Measurements from ENCODE around the gene SLITRK3.

Gene SLITRK3

DNA sequence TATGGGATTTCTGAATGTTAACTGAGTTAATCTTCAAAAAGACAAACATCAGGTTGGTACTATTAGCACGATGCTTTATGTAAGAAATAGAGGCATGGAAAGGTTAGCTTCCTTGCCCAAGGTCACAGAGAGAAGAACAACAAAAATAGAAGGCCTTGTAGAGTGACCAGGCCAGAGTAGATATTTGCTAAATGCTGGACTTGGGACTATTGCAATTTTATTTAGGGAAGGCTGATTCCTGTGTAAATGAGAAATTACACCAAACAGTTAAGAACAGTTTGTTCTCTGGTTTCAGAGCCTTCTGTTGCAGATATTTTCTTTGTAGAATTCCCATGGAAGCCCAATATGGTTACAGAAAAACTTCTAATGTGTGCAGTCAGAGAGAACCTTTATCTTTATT, 16.4 kb upstream of the SLITRK3 start:
- H3K4me3 ChIP-seq (replicated peaks; ENCODE audit: low read depth, low read length): no peak overlapping the region
- no peak for TF ChIP-seq CTCF (IDR thresholded peaks at IDR 0.05; ENCODE audit: low read length, missing control alignments)
- DNase-seq (ENCODE audit: low read depth): no peak

DNA sequence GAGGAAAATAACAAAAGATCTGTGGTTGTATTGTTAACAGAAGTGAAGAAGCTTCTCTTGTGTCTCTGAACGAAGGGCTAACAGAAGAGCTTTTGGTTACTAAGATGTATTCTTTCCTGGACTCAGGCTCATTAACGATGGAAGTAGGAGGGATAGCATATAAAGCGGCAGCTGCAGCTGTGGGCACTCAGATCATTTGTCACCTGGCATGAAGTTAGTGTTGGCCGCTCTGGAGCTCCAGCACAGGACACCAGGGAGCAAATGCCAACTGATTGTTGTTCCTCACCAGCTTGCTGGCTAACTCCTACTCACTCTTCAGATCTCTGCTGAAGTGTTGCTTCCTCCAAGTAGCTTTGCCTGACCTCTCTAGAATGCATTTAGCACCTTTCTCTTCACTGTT, 15.5 kb upstream of the SLITRK3 start:
- TF ChIP-seq CTCF (IDR thresholded peaks at IDR 0.05; ENCODE audit: low read length, missing control alignments): no peak
- H3K4me3 ChIP-seq (replicated peaks; ENCODE audit: low read depth, low read length): no peak overlapping the region
- no peak for DNase-seq (ENCODE audit: low read depth)

GRCh38 chr3:165210727-165211126, 14.5 kb upstream of the SLITRK3 start:
- DNase-seq (ENCODE audit: low read depth): no peak
- no peak for TF ChIP-seq CTCF (IDR thresholded peaks at IDR 0.05; ENCODE audit: low read length, missing control alignments)
- H3K4me3 ChIP-seq (replicated peaks; ENCODE audit: low read depth, low read length): no peak overlapping the region

DNA sequence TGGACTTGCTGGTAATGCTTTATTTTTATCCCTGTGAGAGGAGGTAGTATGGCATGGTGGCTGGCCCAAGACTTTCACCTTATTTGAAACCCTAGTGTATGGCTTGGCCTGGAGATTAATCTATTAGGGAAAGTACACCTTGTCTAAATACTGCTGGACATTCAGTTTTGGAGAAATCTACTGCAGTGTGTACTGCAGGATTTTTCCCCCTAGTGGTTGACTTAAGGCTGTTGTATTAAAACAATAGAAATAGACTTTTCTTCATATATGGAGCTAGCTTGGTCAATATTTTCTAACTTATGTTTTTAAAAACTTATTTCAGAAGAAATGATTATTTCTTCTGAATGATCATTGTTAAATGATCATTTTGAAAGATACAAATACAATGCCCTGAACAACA, 13.9 kb upstream of the SLITRK3 start:
- H3K4me3 ChIP-seq (replicated peaks; ENCODE audit: low read depth, low read length): no peak overlapping the region
- peak; percentile 35 for TF ChIP-seq CTCF (IDR thresholded peaks at IDR 0.05; ENCODE audit: low read length, missing control alignments)
- no peak for DNase-seq (ENCODE audit: low read depth)

DNA sequence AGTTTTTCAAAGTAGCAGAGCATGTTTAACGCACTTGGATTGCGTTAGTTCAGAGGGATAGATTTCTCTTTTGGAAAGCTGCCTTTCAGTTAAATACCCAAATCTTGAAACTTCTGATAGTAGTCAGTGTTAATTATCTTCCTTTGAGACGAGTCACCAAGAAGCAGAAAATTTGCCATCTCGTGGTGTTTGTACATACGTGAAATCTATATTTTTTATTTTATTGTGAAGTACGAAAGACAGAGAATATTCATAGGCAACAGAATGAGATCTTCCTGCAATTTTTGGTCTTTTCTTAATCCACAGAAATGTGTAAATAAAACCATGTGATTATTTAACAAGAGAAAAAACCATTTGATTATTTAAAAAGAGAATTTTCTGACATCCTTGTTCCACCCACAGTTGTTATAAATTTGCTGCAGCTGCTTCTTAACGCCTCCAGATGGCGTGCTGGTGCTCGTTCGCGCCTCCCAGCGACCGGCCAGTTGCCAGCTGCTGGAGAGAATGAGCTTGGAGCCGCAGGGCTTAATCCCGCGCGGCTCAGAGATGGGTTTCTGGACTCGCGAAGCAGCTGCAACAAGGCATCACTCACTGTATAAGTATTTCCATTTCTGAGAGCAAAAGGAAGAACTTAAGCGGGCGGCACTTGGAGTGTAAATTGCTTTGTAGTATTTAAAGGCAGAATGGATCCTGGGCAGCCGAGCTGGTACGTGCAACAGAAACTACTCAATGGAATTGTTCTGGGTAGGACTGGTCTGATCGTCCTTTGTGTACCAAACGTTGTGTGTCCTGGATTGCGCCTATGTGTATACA, 10.5 kb upstream of the SLITRK3 start:
- DNase-seq (ENCODE audit: low read depth): peak; percentile 80
- peak overlapping the region; percentile 50 for H3K4me3 ChIP-seq (replicated peaks; ENCODE audit: low read depth, low read length)
- peak; percentile 99 for TF ChIP-seq CTCF (IDR thresholded peaks at IDR 0.05; ENCODE audit: low read length, missing control alignments)

DNA sequence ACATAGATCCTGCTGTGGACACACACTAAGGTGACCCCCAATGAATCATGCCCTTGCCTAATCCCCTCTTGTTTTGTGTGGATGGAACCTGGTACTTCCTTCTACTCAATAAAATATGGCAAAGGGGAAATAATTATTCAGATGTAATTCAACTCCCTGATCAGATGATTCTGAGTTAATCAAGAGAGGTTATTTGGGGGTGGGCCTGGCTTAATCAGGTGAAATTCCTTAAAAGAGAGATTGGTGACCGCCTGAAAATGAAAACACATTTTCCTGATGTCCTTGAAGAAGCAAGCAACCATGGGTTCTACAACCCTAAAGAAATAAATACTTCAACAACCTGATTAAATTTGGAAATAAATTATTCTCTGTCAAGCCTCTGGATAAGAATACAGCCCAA, 8.3 kb upstream of the SLITRK3 start:
- TF ChIP-seq CTCF (IDR thresholded peaks at IDR 0.05; ENCODE audit: low read length, missing control alignments): no peak
- DNase-seq (ENCODE audit: low read depth): no peak
- H3K4me3 ChIP-seq (replicated peaks; ENCODE audit: low read depth, low read length): no peak overlapping the region

- DNase-seq (ENCODE audit: low read depth): no peak
- H3K4me3 ChIP-seq (replicated peaks; ENCODE audit: low read depth, low read length): no peak overlapping the region
- TF ChIP-seq CTCF (IDR thresholded peaks at IDR 0.05; ENCODE audit: low read length, missing control alignments): no peak
Observed at GRCh38 chr3:165202995-165203394, 6.8 kb upstream of the SLITRK3 start.
